Measurements from ENCODE around the gene IGSF23.

IGSF23 gene

DNA sequence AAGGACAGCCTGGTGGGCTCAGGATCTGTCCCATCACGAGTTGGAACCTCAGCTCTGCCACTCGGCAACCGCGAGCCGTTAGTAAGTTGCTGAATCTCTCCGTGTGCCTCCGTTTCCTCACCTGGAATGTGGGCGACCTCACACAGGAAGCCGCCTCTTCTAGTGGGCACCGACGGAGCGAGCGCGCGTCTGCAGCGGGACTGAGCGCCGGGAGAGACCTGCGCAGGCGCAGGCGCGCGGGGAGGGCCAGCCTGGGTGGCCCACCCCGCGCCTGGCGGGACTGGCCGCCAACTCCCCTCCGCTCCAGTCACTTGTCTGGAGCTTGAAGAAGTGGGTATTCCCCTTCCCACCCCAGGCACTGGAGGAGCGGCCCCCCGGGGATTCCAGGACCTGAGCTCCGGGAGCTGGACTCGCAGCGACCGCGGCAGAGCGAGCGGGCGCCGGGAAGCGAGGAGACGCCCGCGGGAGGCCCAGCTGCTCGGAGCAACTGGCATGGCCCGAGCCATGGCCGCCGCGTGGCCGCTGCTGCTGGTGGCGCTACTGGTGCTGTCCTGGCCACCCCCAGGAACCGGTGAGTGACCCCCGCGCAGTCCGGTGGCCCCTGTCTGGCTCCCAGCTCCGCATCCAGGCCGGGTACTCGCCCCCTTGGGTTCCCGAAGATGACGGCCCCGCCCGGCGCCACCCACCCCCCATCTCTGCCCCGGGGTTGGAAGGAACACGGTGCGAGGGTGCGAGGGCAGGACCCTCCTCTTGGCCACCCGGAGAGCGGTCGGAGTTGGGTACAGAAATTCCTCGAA, 30.4 kb downstream of the IGSF23 start, which contains the start of gene PVR:
TSS of gene PVR (plus strand) at position 306 of the 797 bp plus-strand sequence. CDS start at position 493, 187 bp downstream.
- DNase-seq: peak; percentile 34 to 40

- DNase-seq: no peak
These were observed 31.1 kb downstream of the IGSF23 start for GRCh38 chr19:44644402-44645016.

DNA sequence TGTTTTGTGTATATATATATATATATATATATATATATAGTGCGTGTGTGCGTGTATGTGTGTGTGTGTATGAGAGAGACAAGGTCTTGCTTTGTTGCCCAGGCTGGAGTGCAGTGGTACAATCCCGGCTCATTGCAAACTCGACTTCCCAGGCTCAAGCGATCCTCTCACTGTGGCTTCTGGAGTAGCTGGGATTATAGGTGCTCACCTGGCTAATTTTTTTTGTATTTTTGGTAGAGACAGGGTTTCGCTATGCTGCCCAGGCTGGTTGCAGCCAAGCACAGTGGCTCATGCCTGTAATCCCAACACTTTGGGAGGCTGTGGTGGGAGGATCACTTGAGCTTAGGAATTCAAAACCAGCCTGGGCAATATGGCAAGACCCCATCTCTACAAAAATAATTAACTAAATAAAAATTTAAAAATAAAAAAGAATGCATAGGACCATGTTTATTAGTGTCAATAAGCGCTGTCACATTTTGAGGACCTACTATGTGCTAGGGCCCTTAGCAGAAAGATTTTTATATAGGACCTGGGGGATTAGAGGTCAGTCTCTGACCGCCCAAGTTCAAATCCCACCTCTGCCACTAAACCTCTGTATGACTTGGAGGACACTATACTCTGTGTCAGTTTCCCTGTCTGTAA, 32.2 kb downstream of the IGSF23 start:
- DNase-seq: no peak

DNA sequence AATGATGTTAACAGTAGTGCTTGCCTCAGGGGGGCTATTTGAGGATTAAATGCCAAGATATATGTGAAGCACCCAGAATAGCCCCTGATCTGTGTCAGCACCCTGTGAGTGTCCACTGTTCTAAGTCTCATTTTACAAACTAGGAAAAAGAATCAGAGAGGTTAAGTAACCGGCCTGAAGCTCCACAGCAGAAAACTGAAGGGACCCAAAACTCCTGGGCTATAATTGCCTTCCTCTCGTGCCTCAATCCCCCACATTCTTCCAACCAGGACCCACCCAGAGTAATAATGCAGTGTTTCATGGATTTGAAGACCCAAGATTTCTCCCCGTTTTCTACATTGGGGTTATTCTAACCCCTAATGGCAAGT, 32.7 kb downstream of the IGSF23 start:
- no peak for DNase-seq

DNA sequence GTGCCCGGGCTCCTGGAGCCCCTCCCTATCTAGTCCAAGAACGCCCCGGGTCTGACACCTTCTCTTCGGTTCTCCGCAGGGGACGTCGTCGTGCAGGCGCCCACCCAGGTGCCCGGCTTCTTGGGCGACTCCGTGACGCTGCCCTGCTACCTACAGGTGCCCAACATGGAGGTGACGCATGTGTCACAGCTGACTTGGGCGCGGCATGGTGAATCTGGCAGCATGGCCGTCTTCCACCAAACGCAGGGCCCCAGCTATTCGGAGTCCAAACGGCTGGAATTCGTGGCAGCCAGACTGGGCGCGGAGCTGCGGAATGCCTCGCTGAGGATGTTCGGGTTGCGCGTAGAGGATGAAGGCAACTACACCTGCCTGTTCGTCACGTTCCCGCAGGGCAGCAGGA, 33.8 kb downstream of the IGSF23 start:
- no peak for DNase-seq

DNA sequence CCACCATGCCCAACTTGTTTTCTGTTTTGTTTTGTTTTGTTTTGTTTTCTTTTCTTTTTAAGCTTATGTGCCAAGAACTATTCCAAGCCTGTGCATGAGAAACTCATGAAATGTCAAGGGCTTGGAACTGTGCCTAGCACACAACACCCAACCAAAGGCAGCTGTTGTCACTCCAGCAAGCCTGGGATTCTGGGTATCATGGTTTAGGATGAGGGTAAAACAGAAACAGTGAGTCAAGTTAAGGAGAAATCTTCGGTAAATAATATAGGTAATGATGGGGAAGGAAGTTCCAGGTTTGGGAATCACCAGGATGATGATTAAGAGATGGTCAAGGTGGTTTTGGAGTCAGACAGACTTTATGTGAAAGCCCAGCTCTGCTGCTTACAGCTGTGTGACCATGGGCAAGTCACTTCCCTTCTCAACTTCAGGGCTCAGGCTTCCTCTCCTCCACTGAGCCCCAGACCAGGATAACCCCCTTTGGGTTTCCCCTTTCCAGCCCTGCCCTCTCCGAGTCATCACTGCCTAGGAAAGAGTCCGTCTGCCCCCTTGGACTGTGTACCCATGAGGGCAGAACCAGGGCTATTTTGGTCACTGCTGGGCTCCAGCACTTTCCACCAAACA, 35.4 kb downstream of the IGSF23 start:
- no peak for DNase-seq

DNA sequence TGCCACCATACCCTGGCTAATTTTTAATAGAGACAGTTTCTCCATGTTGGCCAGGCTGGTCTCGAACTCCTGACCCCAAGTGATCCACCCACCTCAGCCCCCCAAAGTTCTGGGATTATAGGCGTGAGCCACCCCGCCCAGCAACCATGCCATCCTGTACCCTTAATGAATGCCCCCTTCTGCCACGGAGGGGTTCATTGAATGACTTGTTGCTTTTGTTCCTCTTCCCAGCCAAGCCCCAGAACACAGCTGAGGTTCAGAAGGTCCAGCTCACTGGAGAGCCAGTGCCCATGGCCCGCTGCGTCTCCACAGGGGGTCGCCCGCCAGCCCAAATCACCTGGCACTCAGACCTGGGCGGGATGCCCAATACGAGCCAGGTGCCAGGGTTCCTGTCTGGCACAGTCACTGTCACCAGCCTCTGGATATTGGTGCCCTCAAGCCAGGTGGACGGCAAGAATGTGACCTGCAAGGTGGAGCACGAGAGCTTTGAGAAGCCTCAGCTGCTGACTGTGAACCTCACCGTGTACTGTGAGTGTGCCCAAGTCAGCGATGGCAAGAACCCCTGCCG, 36.3 kb downstream of the IGSF23 start:
- no peak for DNase-seq

DNA sequence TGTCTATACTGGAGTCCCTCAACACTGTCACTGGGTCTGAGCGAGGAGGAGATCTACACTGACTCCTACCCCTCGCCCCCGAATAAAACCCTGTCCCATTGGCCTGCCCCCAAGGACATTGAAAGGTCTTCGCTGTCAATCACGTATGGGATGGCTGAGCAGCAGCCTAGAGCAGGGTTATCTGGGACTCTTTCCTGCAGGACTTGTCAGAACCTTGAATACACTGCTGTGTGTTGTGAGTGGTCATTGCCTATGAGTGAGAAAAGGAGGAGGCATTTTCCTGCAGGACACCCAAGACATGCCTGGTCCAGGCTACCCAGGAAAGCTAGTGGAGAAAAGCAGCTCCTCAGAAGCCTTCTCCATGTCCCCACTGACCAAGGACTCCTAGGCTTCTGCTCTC, 40.0 kb downstream of the IGSF23 start:
- no peak for DNase-seq

DNA sequence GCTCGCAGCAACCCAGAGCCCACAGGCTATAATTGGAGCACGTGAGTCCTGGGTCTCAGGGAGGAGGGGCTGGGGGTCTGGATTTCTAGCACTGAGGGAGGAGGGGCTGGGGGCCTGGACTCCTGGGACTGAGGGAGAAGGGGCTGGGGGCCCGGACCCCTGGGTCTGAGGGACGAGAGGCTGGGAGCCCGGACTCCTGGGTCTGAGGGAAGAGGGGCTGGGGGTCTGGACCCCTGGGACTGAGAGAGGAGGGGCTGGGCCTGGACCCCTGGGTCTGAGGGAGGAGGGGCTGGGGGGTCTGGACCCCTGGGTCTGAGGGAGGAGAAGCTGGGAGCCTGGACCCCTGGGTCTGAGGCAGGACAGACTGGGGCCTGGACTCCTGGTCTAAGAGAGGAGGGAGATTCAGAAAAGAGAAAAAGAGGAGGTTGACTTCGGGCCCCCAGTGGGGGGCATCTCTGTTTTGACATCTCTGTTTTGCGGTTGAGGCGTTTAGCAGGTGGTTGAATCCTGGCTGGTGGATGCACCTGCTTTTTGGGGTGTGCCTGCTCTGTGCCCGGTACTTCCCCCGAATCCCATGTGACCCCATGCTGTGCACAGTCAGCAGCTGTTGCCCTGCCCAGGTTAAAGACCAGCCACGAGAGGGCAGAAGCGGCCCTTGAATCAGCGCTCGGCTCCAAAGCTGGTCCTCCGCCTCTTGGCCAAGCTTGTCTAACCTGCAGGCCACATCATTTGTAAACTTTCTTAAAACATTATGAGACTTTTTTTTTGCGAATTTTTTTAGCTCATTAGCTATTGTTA, 40.8 kb downstream of the IGSF23 start:
- peak; percentile 64 to 65 for DNase-seq

DNA sequence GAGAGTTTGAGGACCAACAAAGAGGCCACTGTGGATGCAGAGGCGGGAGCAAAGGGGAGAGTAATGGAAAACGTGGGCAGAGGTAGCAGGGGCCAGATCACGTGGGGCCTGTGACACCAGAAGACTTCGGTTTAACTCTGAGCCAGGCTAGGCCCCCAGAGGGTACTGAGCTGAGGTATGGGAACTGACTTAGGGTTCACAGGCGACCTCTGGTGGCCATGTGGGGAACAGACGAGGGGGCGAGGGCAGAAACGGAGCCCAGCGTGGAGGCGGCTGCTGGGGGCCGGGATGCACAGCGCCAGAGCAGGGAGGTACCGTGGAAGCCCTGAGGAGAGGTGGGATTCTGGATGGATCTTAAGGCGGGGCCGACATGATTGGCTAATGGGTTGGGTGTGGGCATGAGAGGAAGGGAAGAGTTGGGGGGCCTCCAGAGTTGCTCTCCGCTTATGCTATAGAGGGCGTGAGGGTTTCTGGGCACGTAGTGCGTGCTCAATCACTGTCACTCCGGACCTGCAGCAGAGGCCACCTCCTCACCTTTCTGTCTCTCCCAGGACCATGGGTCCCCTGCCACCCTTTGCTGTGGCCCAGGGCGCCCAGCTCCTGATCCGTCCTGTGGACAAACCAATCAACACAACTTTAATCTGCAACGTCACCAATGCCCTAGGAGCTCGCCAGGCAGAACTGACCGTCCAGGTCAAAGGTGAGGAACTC, 44.0 kb downstream of the IGSF23 start:
- DNase-seq: peak; percentile 67 to 71

GRCh38 chr19:44658069-44658733, 44.8 kb downstream of the IGSF23 start:
- DNase-seq: no peak

GRCh38 chr19:44660081-44660480, 46.7 kb downstream of the IGSF23 start:
- DNase-seq: no peak

DNA sequence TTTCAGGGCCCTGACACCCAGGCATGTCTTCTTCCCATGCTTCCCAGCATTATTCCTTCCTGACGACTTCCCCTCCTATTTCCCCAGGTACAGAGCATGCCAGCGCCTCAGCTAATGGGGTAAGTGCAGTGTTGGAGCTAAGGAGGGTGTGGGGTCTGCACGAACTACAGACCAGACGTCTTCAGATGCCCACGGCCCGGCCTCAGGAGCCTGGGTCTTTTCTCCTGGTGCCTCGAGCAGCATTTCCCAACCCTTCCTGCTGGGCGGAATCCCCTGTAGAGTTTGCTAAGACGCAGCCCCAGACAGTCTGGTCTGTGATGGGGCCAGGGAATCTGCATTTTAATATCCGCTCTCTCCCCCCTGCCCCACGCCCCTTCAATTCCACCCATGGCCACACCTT, 47.8 kb downstream of the IGSF23 start:
- no peak for DNase-seq

- no peak for DNase-seq
These were observed 48.5 kb downstream of the IGSF23 start for GRCh38 chr19:44661904-44662303.

GRCh38 chr19:44662691-44663385, 49.5 kb downstream of the IGSF23 start:
- no peak for DNase-seq

DNA sequence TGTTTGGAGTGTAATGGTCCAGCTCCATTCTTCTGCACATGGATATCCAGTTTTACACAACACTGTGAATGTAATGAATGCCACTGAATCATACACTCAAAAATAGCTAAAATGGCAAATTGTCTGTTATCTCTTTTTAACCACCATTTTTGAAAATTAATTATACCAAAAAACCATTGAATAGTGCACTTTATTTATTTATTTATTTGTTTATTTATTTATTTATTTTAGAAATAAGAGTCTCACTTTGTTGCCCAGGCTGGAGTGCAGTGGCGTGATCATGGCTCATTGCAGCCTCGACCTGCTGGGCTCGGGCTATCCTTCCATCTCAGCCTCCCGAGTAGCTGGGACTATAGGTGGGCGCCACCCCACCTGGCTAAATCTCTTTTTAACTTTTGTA, 50.6 kb downstream of the IGSF23 start:
- no peak for DNase-seq

DNA sequence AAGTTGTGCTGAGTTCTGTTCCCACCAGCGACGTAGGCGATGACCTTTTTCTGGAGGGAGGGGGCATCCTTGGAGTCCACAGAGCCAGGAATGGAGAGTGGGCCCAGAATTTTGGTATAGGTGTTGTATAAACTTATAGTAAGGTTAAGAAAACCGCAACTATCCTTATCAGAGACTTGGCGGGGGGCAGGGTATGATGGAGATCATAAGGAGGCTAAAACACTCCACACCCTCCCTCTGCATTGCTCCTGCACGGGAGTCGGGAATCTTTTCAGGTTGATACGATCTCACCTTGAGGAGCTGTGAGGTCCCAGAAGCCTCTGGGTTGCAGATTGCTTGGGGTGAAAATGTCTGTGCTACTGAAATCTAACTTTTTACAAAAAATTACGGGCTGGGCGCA, 51.6 kb downstream of the IGSF23 start:
- DNase-seq: no peak

DNA sequence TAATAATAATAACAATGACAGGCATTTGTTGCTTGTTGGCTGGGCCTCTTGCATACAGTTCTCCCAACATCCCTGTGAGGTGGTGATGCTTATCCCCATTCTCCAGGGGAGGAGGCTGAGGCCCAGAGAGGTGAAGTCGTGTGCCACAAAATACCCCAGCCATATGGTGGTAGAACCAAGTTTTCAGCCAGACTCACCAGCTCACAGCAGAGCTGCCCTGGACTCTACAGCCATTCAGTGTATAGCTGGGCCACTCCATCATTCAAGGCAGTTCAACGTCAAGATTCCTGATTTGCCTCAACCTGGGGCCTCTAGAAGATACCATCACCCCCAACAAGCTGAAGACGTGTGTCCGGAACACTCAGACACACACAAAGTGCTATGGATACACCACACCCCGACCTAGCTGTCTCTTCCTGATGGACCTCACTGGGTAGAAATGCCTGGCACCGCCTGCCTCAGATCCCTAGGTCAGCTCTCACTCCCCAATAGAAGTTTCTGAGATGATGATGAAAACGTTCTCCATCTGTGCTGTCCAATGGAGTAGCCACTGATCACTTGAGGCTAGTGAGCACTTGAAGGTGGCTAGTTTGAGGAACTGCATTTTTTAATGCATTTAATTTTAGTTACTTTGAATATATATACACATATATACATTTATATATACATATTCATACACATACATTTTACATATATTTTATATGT, 53.6 kb downstream of the IGSF23 start:
- no peak for DNase-seq

DNA sequence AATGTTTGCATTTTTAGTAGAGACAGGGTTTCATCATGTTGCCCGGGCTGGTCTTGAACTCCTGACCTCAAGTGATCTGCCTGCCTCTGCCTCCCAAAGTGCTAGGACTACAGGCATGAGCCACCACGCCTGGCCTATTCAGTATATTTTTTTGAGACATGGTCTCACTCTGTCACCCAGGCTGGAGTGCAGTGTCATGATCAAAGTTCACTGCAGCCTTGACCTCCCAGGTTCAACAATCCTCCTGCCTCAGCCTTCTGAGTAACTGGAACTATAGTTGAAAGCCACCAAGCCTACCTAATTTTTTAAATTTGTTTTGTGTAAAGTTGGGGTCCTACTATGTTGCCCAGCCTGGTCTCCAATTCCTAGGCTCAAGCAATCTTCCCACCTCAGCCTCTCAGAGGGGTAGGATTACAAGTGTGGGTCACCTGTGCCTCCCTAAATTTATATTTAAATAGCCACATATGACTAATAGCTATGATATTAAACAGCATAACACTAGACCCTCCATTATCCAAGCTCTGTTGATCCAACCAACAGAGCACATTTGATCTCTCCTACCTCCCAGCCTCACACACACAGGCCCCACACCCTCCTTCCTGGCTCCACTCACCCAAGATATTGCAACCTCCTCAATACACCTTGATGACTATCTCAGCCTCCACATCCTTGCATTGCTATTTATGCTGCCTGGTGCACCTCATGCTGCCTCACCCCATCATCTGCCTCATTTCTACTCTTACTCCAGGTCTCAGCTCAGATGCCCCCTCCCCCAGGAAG, 55.8 kb downstream of the IGSF23 start:
- no peak for DNase-seq

Measured in stimulated activated CD4-positive, alpha-beta T cell treated with anti-CD3 and anti-CD28 coated beads, Interleukin-2, amount 100 ng/mL, for 48 hours (primary cell).